HepG2 (cell line): ENCODE measurements around the gene CCDC142. TPM values are rescaled to one million over a fixed set of nuclear protein-coding genes. Genes with fewer than 3 reads are reported as not detected.

Experiments
- BRD4 ChIP-seq: sonication (generic); formaldehyde crosslinking; IDR thresholded peaks from 2 replicates; pipeline ENCODE4 v1.4.0; 2020; ENCODE audit warnings: missing genetic modification reagents
- GATAD1 ChIP-seq: IDR thresholded peaks from 2 replicates; pipeline ENCODE4 v1.6.1; 2016; ENCODE audit warnings: missing genetic modification reagents, missing compliant biosample characterization
- NCOA1 ChIP-seq: sonication (generic); formaldehyde crosslinking; IDR thresholded peaks from 2 replicates; pipeline ENCODE4 v1.9.0; 2021; ENCODE audit warnings: missing genetic modification reagents
- POLR2G ChIP-seq: fragments of 200-400 bp; formaldehyde crosslinking; IDR thresholded peaks from 2 replicates; pipeline ENCODE4 v1.6.1; 2018; ENCODE audit warnings: mild to moderate bottlenecking, low read depth, low read length, moderate library complexity
- PRDM4 ChIP-seq: sonication (generic); formaldehyde crosslinking; IDR thresholded peaks from 2 replicates; pipeline ENCODE4 v1.9.0; 2021; ENCODE audit warnings: missing genetic modification reagents, borderline replicate concordance
- SP1 ChIP-seq, 2 experiments: fragments of 450-650 bp in 1 of 2; sonication (generic) in 1 of 2; formaldehyde crosslinking in 1 of 2; IDR thresholded peaks; 2 replicates each; pipeline versions ENCODE4 v1.4.0 to v1.6.1; 2016 to 2020; ENCODE audit warnings: missing genetic modification reagents in 1 of 2
- ZFP1 ChIP-seq: IDR thresholded peaks from 2 replicates; pipeline ENCODE4 v1.6.1; 2016
- ZNF235 ChIP-seq: sonication (generic); formaldehyde crosslinking; IDR thresholded peaks from 2 replicates; pipeline ENCODE4 v1.8.1; 2023; ENCODE audit warnings: mild to moderate bottlenecking, missing genetic modification reagents, borderline replicate concordance
- ZNF281 ChIP-seq: sonication (generic); formaldehyde crosslinking; IDR thresholded peaks from 2 replicates; pipeline ENCODE4 v1.4.0; 2020; ENCODE audit warnings: missing genetic modification reagents, borderline replicate concordance
- ZNF350 ChIP-seq: sonication (generic); formaldehyde crosslinking; IDR thresholded peaks from 2 replicates; pipeline ENCODE4 v1.4.0; 2020; ENCODE audit warnings: mild to moderate bottlenecking, low read depth, missing genetic modification reagents, borderline replicate concordance
- ZNF484 ChIP-seq: sonication (generic); formaldehyde crosslinking; IDR thresholded peaks from 2 replicates; pipeline ENCODE4 v1.5.1; 2020; ENCODE audit warnings: mild to moderate bottlenecking, low read depth, missing genetic modification reagents, borderline replicate concordance
- ZNF766 ChIP-seq: sonication (generic); formaldehyde crosslinking; IDR thresholded peaks from 2 replicates; pipeline ENCODE4 v1.5.0; 2020; ENCODE audit warnings: missing genetic modification reagents, borderline replicate concordance
- polyA plus RNA-seq, 8 experiments: library from polyadenylated mRNA; depleted of rRNA in 3 of 8; stranded (reverse) in 7 of 8; unstranded in 1 of 8; fragments of >200 nt; fragmentation: Illumina TruSeq in 4 of 8; extraction: Trizol in 4 of 8; gene quantifications; 2 replicates each; pipeline versions ENCODE4 v1.2.1 to v1.2.3, GENCODE V29; 2011 to 2016; ENCODE audit warnings: low read depth in 4 of 8, missing spikeins in 1 of 8, mixed read lengths in 1 of 8; ENCODE audit not compliant: insufficient read depth in 1 of 8
- total RNA-seq, 5 experiments: library from RNA; depleted of rRNA; stranded (reverse); fragments of >200 nt; fragmentation: Illumina TruSeq; extraction: Trizol; gene quantifications; 2 replicates each; pipeline ENCODE4 v1.2.3, GENCODE V29; 2016; ENCODE audit warnings: low read depth in 1 of 5
- TF ChIP-seq, protein P1 (sequence below): IDR thresholded peaks from 2 replicates; pipeline ENCODE4 v1.6.1; 2016
- TF ChIP-seq, protein P2 (sequence below): IDR thresholded peaks from 2 replicates; pipeline ENCODE4 v1.6.1; 2018; ENCODE audit warnings: missing genetic modification reagents
- TF ChIP-seq, protein P3 (sequence below): sonication (generic); formaldehyde crosslinking; IDR thresholded peaks from 2 replicates; pipeline ENCODE4 v1.8.0; 2023; ENCODE audit warnings: mild to moderate bottlenecking, missing genetic modification reagents
- TF ChIP-seq, protein P4 (sequence below): sonication (generic); formaldehyde crosslinking; IDR thresholded peaks from 2 replicates; pipeline ENCODE4 v1.4.0; 2020; ENCODE audit warnings: mild to moderate bottlenecking, missing genetic modification reagents

CCDC142 gene
- total and polyA plus RNA-seq, 2 of the 13 experiments (the other 11 are each of a cell fraction or from before 2014, with no cell fraction given) = 14.7 to 30.4 TPM

GRCh38 chr2:74502720-74503505 lies 20.1 kb upstream of the CCDC142 start (continued):
- TF ChIP-seq, protein P1, sequence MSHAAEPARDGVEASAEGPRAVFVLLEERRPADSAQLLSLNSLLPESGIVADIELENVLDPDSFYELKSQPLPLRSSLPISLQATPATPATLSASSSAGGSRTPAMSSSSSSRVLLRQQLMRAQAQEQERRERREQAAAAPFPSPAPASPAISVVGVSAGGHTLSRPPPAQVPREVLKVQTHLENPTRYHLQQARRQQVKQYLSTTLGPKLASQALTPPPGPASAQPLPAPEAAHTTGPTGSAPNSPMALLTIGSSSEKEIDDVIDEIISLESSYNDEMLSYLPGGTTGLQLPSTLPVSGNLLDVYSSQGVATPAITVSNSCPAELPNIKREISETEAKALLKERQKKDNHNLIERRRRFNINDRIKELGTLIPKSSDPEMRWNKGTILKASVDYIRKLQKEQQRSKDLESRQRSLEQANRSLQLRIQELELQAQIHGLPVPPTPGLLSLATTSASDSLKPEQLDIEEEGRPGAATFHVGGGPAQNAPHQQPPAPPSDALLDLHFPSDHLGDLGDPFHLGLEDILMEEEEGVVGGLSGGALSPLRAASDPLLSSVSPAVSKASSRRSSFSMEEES = peak; percentile 68; the same call in 1 of the 2 replicates
- TF ChIP-seq ZNF235 (CRISPR knock-in tag) (peak; percentile 54; the same call in 1 of the 2 replicates), POLR2G (peak; percentile 79), NCOA1 (CRISPR knock-in tag) (peak; percentile 89; the same call in 1 of the 2 replicates), ZNF281 (peak; percentile 5; the same call in 1 of the 2 replicates), PRDM4 (0 out of 2 replicates have a peak, but pooled peaks have one; percentile 9), ZNF484 (CRISPR knock-in tag) (no peak), ZNF766 (CRISPR knock-in tag) (no peak; the same call in 1 of the 2 replicates), ZNF350 (CRISPR knock-in tag) (peak; percentile 39), SP1 (IDR thresholded peaks at IDR 0.05) (no peak), SP1 (CRISPR knock-in tag; IDR thresholded peaks at IDR 0.05) (peak; percentile 46), ZFP1 (0 out of 2 replicates have a peak, but pooled peaks have one; percentile 8), BRD4 (no peak; the same call in 1 of the 2 replicates), GATAD1 (CRISPR knock-in tag) (peak; percentile 81)
- TF ChIP-seq, protein P2, sequence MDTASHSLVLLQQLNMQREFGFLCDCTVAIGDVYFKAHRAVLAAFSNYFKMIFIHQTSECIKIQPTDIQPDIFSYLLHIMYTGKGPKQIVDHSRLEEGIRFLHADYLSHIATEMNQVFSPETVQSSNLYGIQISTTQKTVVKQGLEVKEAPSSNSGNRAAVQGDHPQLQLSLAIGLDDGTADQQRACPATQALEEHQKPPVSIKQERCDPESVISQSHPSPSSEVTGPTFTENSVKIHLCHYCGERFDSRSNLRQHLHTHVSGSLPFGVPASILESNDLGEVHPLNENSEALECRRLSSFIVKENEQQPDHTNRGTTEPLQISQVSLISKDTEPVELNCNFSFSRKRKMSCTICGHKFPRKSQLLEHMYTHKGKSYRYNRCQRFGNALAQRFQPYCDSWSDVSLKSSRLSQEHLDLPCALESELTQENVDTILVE (CRISPR knock-in tag) = 0 out of 2 replicates have a peak, but pooled peaks have one; percentile 4
- TF ChIP-seq, protein P3, sequence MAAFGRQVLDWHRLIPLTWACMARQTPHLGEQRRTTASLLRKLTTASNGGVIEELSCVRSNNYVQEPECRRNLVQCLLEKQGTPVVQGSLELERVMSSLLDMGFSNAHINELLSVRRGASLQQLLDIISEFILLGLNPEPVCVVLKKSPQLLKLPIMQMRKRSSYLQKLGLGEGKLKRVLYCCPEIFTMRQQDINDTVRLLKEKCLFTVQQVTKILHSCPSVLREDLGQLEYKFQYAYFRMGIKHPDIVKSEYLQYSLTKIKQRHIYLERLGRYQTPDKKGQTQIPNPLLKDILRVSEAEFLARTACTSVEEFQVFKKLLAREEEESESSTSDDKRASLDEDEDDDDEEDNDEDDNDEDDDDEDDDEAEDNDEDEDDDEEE (CRISPR knock-in tag) = peak; percentile 95
- TF ChIP-seq, protein P4, sequence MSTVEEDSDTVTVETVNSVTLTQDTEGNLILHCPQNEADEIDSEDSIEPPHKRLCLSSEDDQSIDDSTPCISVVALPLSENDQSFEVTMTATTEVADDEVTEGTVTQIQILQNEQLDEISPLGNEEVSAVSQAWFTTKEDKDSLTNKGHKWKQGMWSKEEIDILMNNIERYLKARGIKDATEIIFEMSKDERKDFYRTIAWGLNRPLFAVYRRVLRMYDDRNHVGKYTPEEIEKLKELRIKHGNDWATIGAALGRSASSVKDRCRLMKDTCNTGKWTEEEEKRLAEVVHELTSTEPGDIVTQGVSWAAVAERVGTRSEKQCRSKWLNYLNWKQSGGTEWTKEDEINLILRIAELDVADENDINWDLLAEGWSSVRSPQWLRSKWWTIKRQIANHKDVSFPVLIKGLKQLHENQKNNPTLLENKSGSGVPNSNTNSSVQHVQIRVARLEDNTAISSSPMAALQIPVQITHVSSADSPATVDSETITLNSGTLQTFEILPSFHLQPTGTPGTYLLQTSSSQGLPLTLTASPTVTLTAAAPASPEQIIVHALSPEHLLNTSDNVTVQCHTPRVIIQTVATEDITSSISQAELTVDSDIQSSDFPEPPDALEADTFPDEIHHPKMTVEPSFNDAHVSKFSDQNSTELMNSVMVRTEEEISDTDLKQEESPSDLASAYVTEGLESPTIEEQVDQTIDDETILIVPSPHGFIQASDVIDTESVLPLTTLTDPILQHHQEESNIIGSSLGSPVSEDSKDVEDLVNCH (CRISPR knock-in tag) = peak; percentile 40; the same call in 1 of the 2 replicates
